Hematopoietic multipotent progenitor cell (in vitro differentiated cells): ENCODE measurements around the gene CDK5R2. TPM values are rescaled to one million over a fixed set of nuclear protein-coding genes. Genes with fewer than 3 reads are reported as not detected.
A peak's percentile ranks its signal among the peaks of the same experiment; 100 is the strongest.
"Not testable (repeated sequence)": the region's sequence is repeated elsewhere in the genome, so short reads cannot be mapped to it uniquely, and the experiment has no call there.

Experiments used
- DNase-seq, 3 donors: peaks; one replicate each; pipeline ENCODE4 v3.0.0-alpha.2; 2011 to 2015; ENCODE audit warnings: low read depth in 2 of 3, low spot score in 2 of 3
- total RNA-seq: library from RNA; depleted of rRNA; stranded (reverse); fragments of >200 nt; gene quantifications from one replicate; pipeline ENCODE4 v1.2.3, GENCODE V29; 2012

The CDK5R2 gene
- under 0.01 TPM for total RNA-seq

GRCh38 chr2:218959141-218959731 is at the start of gene CDK5R2:
TSS of gene CDK5R2 (plus strand) at chr2:218959666. CDS start at chr2:218959821, 155 bp downstream.
- DNase-seq, result peak in 2 of 3 donors; percentile 85 to 90

GRCh38 chr2:218910741-218911140 is 48.7 kb upstream of the CDK5R2 start:
- DNase-seq, result no peak

- DNase-seq, result no peak
Measured at GRCh38 chr2:218920504-218920903, 39.0 kb upstream of the CDK5R2 start.

GRCh38 chr2:218924757-218925156 is 34.7 kb upstream of the CDK5R2 start:
- DNase-seq, result peak in 1 of 3 donors; percentile 7

- no peak for DNase-seq
Measured at GRCh38 chr2:218925434-218925833, 34.0 kb upstream of the CDK5R2 start.

GRCh38 chr2:218927422-218927821 is 32.0 kb upstream of the CDK5R2 start:
- DNase-seq, result no peak

- no peak for DNase-seq
Measured at GRCh38 chr2:218927876-218928275, 31.6 kb upstream of the CDK5R2 start.

GRCh38 chr2:218930488-218930887 is 29.0 kb upstream of the CDK5R2 start:
- DNase-seq, result not testable (repeated sequence)

- not testable (repeated sequence) for DNase-seq
Measured at GRCh38 chr2:218931751-218932150, 27.7 kb upstream of the CDK5R2 start.

GRCh38 chr2:218944759-218945404 is 14.6 kb upstream of the CDK5R2 start:
- DNase-seq, result no peak

GRCh38 chr2:218946621-218947020 is 12.8 kb upstream of the CDK5R2 start:
- DNase-seq, result no peak

- DNase-seq, result no peak
Measured at GRCh38 chr2:218952160-218952559, 7.3 kb upstream of the CDK5R2 start.

GRCh38 chr2:218953366-218953954 is 6.0 kb upstream of the CDK5R2 start:
- DNase-seq, result no peak

GRCh38 chr2:218954541-218955300 is 4.7 kb upstream of the CDK5R2 start:
- no peak for DNase-seq

- DNase-seq, result no peak
Measured at GRCh38 chr2:218956039-218956438, 3.4 kb upstream of the CDK5R2 start.

GRCh38 chr2:218957671-218958070 is 1.8 kb upstream of the CDK5R2 start:
- DNase-seq, result no peak

GRCh38 chr2:218958276-218958675 is 1.2 kb upstream of the CDK5R2 start:
- DNase-seq, result no peak

- DNase-seq, result no peak
Measured at GRCh38 chr2:218959761-218960308, 369 bp downstream of the CDK5R2 start.

GRCh38 chr2:218960309-218961165 is 1.1 kb downstream of the CDK5R2 start:
- DNase-seq, result no peak

GRCh38 chr2:218961229-218961628 is 1.8 kb downstream of the CDK5R2 start:
- DNase-seq, result no peak
